Colonic mucosa (tissue), 4 donors: ENCODE data around the gene NEGR1. TPM values are rescaled to one million over a fixed set of nuclear protein-coding genes. Genes with fewer than 3 reads are reported as not detected.

ENCODE experiments used
- DNase-seq: peaks from one replicate; pipeline ENCODE4 v3.0.0-alpha.2; 2020
- H3K27ac ChIP-seq: fragments of 200-600 bp; one replicate; pipeline ENCODE4 v1.8.0; 2021
- H3K27me3 ChIP-seq: fragments of 200-600 bp; one replicate; pipeline ENCODE4 v1.8.0; 2021
- H3K36me3 ChIP-seq: fragments of 200-600 bp; one replicate; pipeline ENCODE4 v1.8.0; 2021
- H3K4me1 ChIP-seq: fragments of 200-600 bp; one replicate; pipeline ENCODE4 v1.8.0; 2021; ENCODE audit warnings: mild to moderate bottlenecking
- H3K4me3 ChIP-seq: fragments of 200-600 bp; one replicate; pipeline ENCODE4 v1.8.0; 2021
- H3K9ac ChIP-seq, 2 donors: one replicate each; pipeline ENCODE4 v1.7.0; 2013; ENCODE audit warnings: control low read depth in 2 of 2, low read depth in 2 of 2, low read length in 2 of 2
- H3K9me3 ChIP-seq: fragments of 200-600 bp; one replicate; pipeline ENCODE4 v1.8.0; 2021
- intact Hi-C: fragments of 100-400 bp; cut with DNase I; formaldehyde crosslinking; loops from one replicate; pipeline ENCODE4 v1.14.1; 2022
- total RNA-seq, 2 donors: library from RNA; stranded (reverse); fragmentation: NEBNext Ultra II Directional in 1 of 2; extraction: Animal tissue kit (Norgen Biotek cat#: 25700) in 1 of 2; gene quantifications; one replicate each; pipeline ENCODE4 v1.2.1, GENCODE V29; 2021
- TF ChIP-seq, protein P1 (sequence below): fragments of 200-600 bp; IDR thresholded peaks from one replicate; pipeline ENCODE4 v1.8.0; 2022; ENCODE audit warnings: antibody characterized with exemption, mild to moderate bottlenecking
- donor health status: healthy.
- donor health status: DM: no; HTN: no; CAD: no.
- donor health status: DM: no; HTN: no; CAD: no.

Gene NEGR1
- total RNA-seq, 2 donors from 2014 or later = 4.0 to 9.2 TPM

DNA sequence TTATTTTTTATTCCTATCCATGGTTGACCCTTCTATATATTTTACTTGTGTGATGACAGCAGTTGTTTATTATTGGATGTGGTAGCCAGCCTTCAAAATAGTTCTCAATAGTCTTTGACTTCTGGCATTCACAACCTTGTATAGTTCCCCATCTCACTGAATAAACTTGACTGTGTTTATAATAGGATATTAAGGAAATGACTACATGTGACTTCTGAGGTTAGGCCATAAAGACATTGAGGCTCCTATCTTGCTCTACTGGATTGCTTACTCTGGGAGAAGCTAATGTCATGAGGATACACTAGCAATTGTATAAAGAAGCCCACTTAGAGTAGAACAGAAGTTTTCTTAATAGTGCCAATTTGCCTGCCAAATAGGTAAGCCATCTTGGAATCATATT lies 231.8 kb downstream of the NEGR1 start:
- H3K4me1 ChIP-seq = no peaks in the 10 kb centered on the region
- no peak overlapping the region for H3K27ac ChIP-seq
- intact Hi-C loops = no loop called here
- no peak overlapping the region for H3K9ac ChIP-seq
- TF ChIP-seq, protein P1, sequence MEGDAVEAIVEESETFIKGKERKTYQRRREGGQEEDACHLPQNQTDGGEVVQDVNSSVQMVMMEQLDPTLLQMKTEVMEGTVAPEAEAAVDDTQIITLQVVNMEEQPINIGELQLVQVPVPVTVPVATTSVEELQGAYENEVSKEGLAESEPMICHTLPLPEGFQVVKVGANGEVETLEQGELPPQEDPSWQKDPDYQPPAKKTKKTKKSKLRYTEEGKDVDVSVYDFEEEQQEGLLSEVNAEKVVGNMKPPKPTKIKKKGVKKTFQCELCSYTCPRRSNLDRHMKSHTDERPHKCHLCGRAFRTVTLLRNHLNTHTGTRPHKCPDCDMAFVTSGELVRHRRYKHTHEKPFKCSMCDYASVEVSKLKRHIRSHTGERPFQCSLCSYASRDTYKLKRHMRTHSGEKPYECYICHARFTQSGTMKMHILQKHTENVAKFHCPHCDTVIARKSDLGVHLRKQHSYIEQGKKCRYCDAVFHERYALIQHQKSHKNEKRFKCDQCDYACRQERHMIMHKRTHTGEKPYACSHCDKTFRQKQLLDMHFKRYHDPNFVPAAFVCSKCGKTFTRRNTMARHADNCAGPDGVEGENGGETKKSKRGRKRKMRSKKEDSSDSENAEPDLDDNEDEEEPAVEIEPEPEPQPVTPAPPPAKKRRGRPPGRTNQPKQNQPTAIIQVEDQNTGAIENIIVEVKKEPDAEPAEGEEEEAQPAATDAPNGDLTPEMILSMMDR = no peak
- no peak for DNase-seq
- H3K27me3 ChIP-seq = no peaks in the 10 kb centered on the region
- no peak overlapping the region for H3K4me3 ChIP-seq
- no peaks in the 10 kb centered on the region for H3K36me3 ChIP-seq
- H3K9me3 ChIP-seq = no peaks in the 10 kb centered on the region

DNA sequence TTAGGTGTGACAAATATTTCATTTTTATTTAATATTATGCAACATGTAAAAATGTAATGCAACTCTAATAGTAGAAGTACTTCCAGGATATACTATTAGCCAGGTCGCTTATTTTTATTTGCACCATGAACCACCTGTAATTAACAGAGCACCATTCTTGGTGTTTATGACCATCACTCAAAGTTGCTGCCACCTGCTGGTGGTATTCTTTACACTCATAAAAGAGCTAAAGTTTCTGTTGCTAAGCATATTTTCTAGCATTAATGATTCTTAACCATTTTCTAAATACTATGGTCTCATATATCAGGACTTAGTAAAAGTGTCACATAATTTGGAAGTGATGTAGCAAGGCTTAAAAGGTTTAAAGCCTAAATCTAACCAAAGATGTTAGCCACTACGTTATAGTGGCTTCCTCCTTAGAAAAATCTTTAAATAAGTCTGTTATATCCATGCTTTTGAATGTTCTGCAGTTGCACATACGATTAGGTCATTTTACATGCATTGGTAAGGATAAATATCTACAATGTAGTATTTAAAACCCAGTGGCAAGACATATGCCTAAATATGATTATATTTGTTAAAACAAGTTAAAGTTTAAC lies 244.5 kb downstream of the NEGR1 start:
- DNase-seq = peak; percentile 56
- H3K9ac ChIP-seq = no peak overlapping the region
- no peaks in the 10 kb centered on the region for H3K4me1 ChIP-seq
- H3K27me3 ChIP-seq = no peaks in the 10 kb centered on the region
- no peaks in the 10 kb centered on the region for H3K9me3 ChIP-seq
- TF ChIP-seq, protein P1 = peak; percentile 36
- H3K36me3 ChIP-seq = no peaks in the 10 kb centered on the region
- no peak overlapping the region for H3K4me3 ChIP-seq
- no peak overlapping the region for H3K27ac ChIP-seq
- intact Hi-C loops = loop anchor here (5.0 to 10.0 kb wide), 3 partner anchors 451 to 946 kb away; no protein-coding TSS in a partner anchor

GRCh38 chr1:72034827-72035226 lies 247.5 kb downstream of the NEGR1 start:
- no peak overlapping the region for H3K27ac ChIP-seq
- no peaks in the 10 kb centered on the region for H3K27me3 ChIP-seq
- no peaks in the 10 kb centered on the region for H3K9me3 ChIP-seq
- intact Hi-C loops = loop anchor here (5.0 to 10.0 kb wide), 3 partner anchors 448 to 943 kb away; no protein-coding TSS in a partner anchor
- no peak overlapping the region for H3K4me3 ChIP-seq
- DNase-seq = no peak
- H3K36me3 ChIP-seq = no peaks in the 10 kb centered on the region
- H3K4me1 ChIP-seq = no peaks in the 10 kb centered on the region
- no peak overlapping the region for H3K9ac ChIP-seq
- TF ChIP-seq, protein P1 = no peak

GRCh38 chr1:72023063-72023930 lies 259.0 kb downstream of the NEGR1 start:
- H3K27ac ChIP-seq = no peak overlapping the region
- H3K4me1 ChIP-seq = no peaks in the 10 kb centered on the region
- H3K9me3 ChIP-seq = no peaks in the 10 kb centered on the region
- H3K9ac ChIP-seq = no peak overlapping the region
- TF ChIP-seq, protein P1 = no peak
- intact Hi-C loops = no loop called here
- no peaks in the 10 kb centered on the region for H3K36me3 ChIP-seq
- no peak for DNase-seq
- no peaks in the 10 kb centered on the region for H3K27me3 ChIP-seq
- H3K4me3 ChIP-seq = no peak overlapping the region

- H3K27me3 ChIP-seq = no peaks in the 10 kb centered on the region
- H3K9me3 ChIP-seq = no peaks in the 10 kb centered on the region
- H3K27ac ChIP-seq = no peak overlapping the region
- H3K9ac ChIP-seq = no peak overlapping the region
- no peak overlapping the region for H3K4me3 ChIP-seq
- DNase-seq = no peak
- no peaks in the 10 kb centered on the region for H3K36me3 ChIP-seq
- TF ChIP-seq, protein P1 = no peak
- intact Hi-C loops = no loop called here
- no peaks in the 10 kb centered on the region for H3K4me1 ChIP-seq
These were observed 263.8 kb downstream of the NEGR1 start for GRCh38 chr1:72018562-72018961.
